A549 (cell line): ENCODE data around the gene NXPE4. TPM values are rescaled to one million over a fixed set of nuclear protein-coding genes. Genes with fewer than 3 reads are reported as not detected.

Experiments
- ATAC-seq, 2 experiments: fragments of 200-7000 bp in 1 of 2; fragments of >200 bp in 1 of 2; cut with Nextera tagmentation in 1 of 2; cut with Tn5 transposase in 1 of 2; 3 replicates each; pipeline versions ENCODE4 v1.8.0 to v1.9.1; 2018 to 2020; ENCODE audit warnings: mild to moderate bottlenecking in 1 of 2, moderate library complexity in 1 of 2
- CTCF ChIA-PET: fragments of 300-600 bp; sonication (Branson Sonifier 250); formaldehyde crosslinking; extraction: SDS; loops from one replicate; lab custom pipeline; 2021; ENCODE audit warnings: antibody characterized with exemption, inconsistent platforms; lab: Yijun Ruan, JAX
- POLR2A ChIA-PET: fragments of 350-600 bp; formaldehyde crosslinking; extraction: SDS; loops from one replicate; lab custom pipeline; 2021; ENCODE audit warnings: antibody characterized with exemption, inconsistent platforms; lab: Yijun Ruan, JAX
- DNase-seq, 2 experiments: peaks; one replicate each; pipeline versions ENCODE4 v3.0.0 to v3.0.0-alpha.2; 2011 to 2016; ENCODE audit warnings: low read depth in 1 of 2, low spot score in 1 of 2
- FAIRE-seq: peaks from 2 replicates; lab custom pipeline; 2011; peaks lifted over from hg19 to GRCh38; lab: Jason Lieb, UNC
- H3K27ac ChIP-seq, 2 experiments: fragments of >200 bp; sonication (Bioruptor Twin); formaldehyde crosslinking; 3 replicates each; pipeline ENCODE4 v1.5.1; 2016 to 2017
- H3K4me1 ChIP-seq: fragments of >200 bp; sonication (Bioruptor Twin); formaldehyde crosslinking; 3 replicates; pipeline ENCODE4 v1.6.1; 2016
- H3K4me2 ChIP-seq: fragments of >200 bp; sonication (Bioruptor Twin); formaldehyde crosslinking; 3 replicates; pipeline ENCODE4 v1.6.1; 2016
- H3K4me3 ChIP-seq: fragments of >200 bp; sonication (Bioruptor Twin); formaldehyde crosslinking; 3 replicates; pipeline ENCODE4 v1.5.1; 2016
- H3K9me3 ChIP-seq: fragments of >200 bp; sonication (Bioruptor Twin); formaldehyde crosslinking; 3 replicates; pipeline ENCODE4 v1.6.1; 2016
- EHF ChIP-seq: fragments of 250-450 bp; sonication (Bioruptor Pico); IDR thresholded peaks from 2 replicates; pipeline ENCODE4 v1.5.0; 2020; ENCODE audit warnings: mild to moderate bottlenecking
- FOSL2 ChIP-seq, 2 experiments: fragments of 450-650 bp in 1 of 2; fragments of >200 bp in 1 of 2; sonication (Bioruptor Twin) in 1 of 2; formaldehyde crosslinking; IDR thresholded peaks; 2 replicates each; pipeline versions ENCODE4 v1.5.0 to v1.6.1; 2016 to 2020; ENCODE audit warnings: mild to moderate bottlenecking in 1 of 2, moderate library complexity in 1 of 2
- HDAC2 ChIP-seq: fragments of 200-600 bp; sonication (generic); IDR thresholded peaks from 2 replicates; pipeline ENCODE4 v1.6.1; 2016
- HEYL ChIP-seq: fragments of 250-450 bp; sonication (Bioruptor Pico); IDR thresholded peaks from 2 replicates; pipeline ENCODE4 v1.8.0; 2021; ENCODE audit warnings: mild to moderate bottlenecking, moderate library complexity
- HOXA7 ChIP-seq: fragments of 250-450 bp; sonication (Bioruptor Pico); IDR thresholded peaks from 2 replicates; pipeline ENCODE4 v1.5.0; 2020; ENCODE audit warnings: mild to moderate bottlenecking, moderate library complexity
- HOXB5 ChIP-seq: fragments of 250-450 bp; sonication (Bioruptor Pico); IDR thresholded peaks from 2 replicates; pipeline ENCODE4 v1.5.0; 2020; ENCODE audit warnings: mild to moderate bottlenecking, moderate library complexity
- JUNB ChIP-seq: fragments of >200 bp; sonication (Bioruptor Twin); formaldehyde crosslinking; IDR thresholded peaks from 2 replicates; pipeline ENCODE4 v1.6.1; 2016
- NPAS2 ChIP-seq: fragments of 250-450 bp; sonication (Bioruptor Pico); IDR thresholded peaks from 2 replicates; pipeline ENCODE4 v1.8.0; 2022; ENCODE audit warnings: mild to moderate bottlenecking, moderate library complexity, borderline replicate concordance
- NR3C1 ChIP-seq: fragments of >200 bp; sonication (Bioruptor Twin); formaldehyde crosslinking; IDR thresholded peaks from 3 replicates; pipeline ENCODE4 v1.6.1; 2017
- POLR2A ChIP-seq: IDR thresholded peaks from 2 replicates; pipeline ENCODE4 v1.6.1; 2012; ENCODE audit warnings: mild to moderate bottlenecking, low read length
- RFX5 ChIP-seq: fragments of 450-650 bp; IDR thresholded peaks from 2 replicates; pipeline ENCODE4 v1.7.1; 2014; ENCODE audit warnings: antibody characterized with exemption, mild to moderate bottlenecking, moderate library complexity
- RNF2 ChIP-seq: fragments of 200-600 bp; sonication (generic); IDR thresholded peaks from 2 replicates; pipeline ENCODE4 v1.6.1; 2016; ENCODE audit warnings: low read depth, mild to moderate bottlenecking, antibody characterized with exemption, moderate library complexity, borderline replicate concordance
- SMC3 ChIP-seq: fragments of >200 bp; sonication (Bioruptor Twin); formaldehyde crosslinking; IDR thresholded peaks from 3 replicates; pipeline ENCODE4 v1.6.1; 2018; ENCODE audit warnings: inconsistent platforms
- ZC3H11A ChIP-seq: fragments of 450-650 bp; IDR thresholded peaks from 2 replicates; pipeline ENCODE4 v1.6.1; 2014; ENCODE audit warnings: antibody characterized with exemption, mild to moderate bottlenecking
- WGBS: methylation state at CpG from one replicate; pipeline ENCODE4 v1.1.6; 2017; ENCODE audit errors: missing lambda C conversion rate; 5-methylcytosine and 5-hydroxymethylcytosine counted together
- polyA plus RNA-seq, 4 experiments: library from polyadenylated mRNA; depleted of rRNA in 3 of 4; stranded (reverse); fragments of >200 nt; fragmentation: RNase III in 1 of 4; extraction: RNeasy Plus Mini Kit Qiagen cat#74134 plus additional on column Dnase treatment in 1 of 4; gene quantifications; 2 replicates in 3 of 4; 3 replicates in 1 of 4; pipeline ENCODE4 v1.2.3, GENCODE V29; 2011 to 2017
- TF ChIP-seq, protein P1 (sequence below): fragments of >200 bp; sonication (Bioruptor Twin); formaldehyde crosslinking; IDR thresholded peaks from 2 replicates; pipeline ENCODE4 v1.6.1; 2016
- TF ChIP-seq, protein P2 (sequence below): fragments of >200 bp; sonication (Bioruptor Twin); formaldehyde crosslinking; IDR thresholded peaks from 3 replicates; pipeline ENCODE4 v1.6.1; 2016
- TF ChIP-seq, protein P3 (sequence below): fragments of >200 bp; sonication (Bioruptor Twin); formaldehyde crosslinking; IDR thresholded peaks from 3 replicates; pipeline ENCODE4 v1.5.1; 2016
- TF ChIP-seq, protein P4 (sequence below): fragments of 250-450 bp; sonication (Bioruptor Pico); IDR thresholded peaks from 2 replicates; pipeline ENCODE4 v1.5.0; 2021; ENCODE audit warnings: mild to moderate bottlenecking, moderate library complexity, borderline replicate concordance
- TF ChIP-seq, protein P5 (sequence below): IDR thresholded peaks from 2 replicates; pipeline ENCODE4 v1.6.1; 2012
- TF ChIP-seq, protein P6 (sequence below): fragments of 250-450 bp; sonication (Bioruptor Pico); IDR thresholded peaks from 2 replicates; pipeline ENCODE4 v1.5.0; 2020; ENCODE audit warnings: low read depth, mild to moderate bottlenecking, moderate library complexity

The NXPE4 gene
- polyA plus RNA-seq, 2 of the 4 experiments (the other 2 are of a cell fraction): not detected

DNA sequence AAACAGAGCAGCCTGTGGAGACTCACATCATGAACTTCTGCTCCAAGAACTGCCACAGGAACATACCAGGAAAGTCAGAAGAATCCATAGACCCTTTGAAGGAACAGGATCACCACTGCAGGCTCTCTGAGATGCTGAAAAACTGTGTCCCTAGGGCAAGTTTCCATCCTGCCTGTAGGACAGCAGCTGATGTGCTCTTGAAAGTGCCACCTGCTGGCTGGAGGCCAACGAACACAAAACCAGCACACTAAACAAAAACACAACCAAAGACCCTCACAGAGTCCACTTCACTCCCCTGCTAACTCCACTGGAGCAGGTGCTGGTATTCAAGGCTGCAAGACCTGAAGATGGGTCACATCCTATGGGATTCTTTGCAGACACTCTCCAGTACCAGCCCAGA lies 23.9 kb downstream of the NXPE4 start:
- Histone ChIP-seq H3K4me2 (no peak overlapping the region), H3K4me1 (no peaks in the 10 kb centered on the region), H3K9me3 (no peaks in the 10 kb centered on the region), H3K27ac (no peak overlapping the region), H3K4me3 (no peak overlapping the region)
- DNase-seq (no peak), FAIRE-seq (no peak), ATAC-seq (no peak)
- WGBS: 0% methylated on average over 1 of the region's 1 CpG
- TF ChIP-seq JUNB (no peak), HOXA7 (no peak), EHF (CRISPR knock-in tag) (no peak)
- TF ChIP-seq, protein P1, sequence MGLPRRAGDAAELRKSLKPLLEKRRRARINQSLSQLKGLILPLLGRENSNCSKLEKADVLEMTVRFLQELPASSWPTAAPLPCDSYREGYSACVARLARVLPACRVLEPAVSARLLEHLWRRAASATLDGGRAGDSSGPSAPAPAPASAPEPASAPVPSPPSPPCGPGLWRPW: no peak
- CTCF ChIA-PET: no interaction called here
- POLR2A ChIA-PET: no interaction called here

DNA sequence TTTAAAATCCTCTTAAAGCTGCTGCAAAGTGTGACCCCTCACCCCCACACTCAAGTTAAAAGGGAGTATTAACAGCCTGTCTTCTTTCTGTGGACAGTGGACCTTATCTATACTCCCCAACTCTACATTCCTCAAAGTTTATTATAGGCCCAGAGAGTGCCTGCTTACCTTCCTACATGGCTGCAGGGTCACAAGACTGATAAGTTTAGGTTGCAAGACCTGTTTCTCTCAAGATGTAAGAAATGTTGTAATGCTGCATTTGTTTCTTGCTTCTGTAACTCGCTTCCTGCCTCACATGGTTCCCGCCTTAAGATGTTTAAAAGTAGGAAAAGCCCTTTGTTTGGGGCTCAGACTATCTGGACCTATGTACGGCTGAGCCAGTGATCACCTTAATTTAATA lies 25.8 kb downstream of the NXPE4 start:
- DNase-seq (no peak), ATAC-seq (no peak), FAIRE-seq (no peak)
- Histone ChIP-seq H3K4me3 (no peak overlapping the region), H3K27ac (no peak overlapping the region), H3K4me1 (no peaks in the 10 kb centered on the region), H3K4me2 (no peak overlapping the region), H3K9me3 (no peaks in the 10 kb centered on the region)
- CTCF ChIA-PET: no interaction called here
- 52% methylated on average over 3 of the region's 3 CpGs for WGBS
- POLR2A ChIA-PET: no interaction called here
- TF ChIP-seq, protein P2, sequence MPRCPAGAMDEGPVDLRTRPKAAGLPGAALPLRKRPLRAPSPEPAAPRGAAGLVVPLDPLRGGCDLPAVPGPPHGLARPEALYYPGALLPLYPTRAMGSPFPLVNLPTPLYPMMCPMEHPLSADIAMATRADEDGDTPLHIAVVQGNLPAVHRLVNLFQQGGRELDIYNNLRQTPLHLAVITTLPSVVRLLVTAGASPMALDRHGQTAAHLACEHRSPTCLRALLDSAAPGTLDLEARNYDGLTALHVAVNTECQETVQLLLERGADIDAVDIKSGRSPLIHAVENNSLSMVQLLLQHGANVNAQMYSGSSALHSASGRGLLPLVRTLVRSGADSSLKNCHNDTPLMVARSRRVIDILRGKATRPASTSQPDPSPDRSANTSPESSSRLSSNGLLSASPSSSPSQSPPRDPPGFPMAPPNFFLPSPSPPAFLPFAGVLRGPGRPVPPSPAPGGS: no peak
- TF ChIP-seq, protein P3, sequence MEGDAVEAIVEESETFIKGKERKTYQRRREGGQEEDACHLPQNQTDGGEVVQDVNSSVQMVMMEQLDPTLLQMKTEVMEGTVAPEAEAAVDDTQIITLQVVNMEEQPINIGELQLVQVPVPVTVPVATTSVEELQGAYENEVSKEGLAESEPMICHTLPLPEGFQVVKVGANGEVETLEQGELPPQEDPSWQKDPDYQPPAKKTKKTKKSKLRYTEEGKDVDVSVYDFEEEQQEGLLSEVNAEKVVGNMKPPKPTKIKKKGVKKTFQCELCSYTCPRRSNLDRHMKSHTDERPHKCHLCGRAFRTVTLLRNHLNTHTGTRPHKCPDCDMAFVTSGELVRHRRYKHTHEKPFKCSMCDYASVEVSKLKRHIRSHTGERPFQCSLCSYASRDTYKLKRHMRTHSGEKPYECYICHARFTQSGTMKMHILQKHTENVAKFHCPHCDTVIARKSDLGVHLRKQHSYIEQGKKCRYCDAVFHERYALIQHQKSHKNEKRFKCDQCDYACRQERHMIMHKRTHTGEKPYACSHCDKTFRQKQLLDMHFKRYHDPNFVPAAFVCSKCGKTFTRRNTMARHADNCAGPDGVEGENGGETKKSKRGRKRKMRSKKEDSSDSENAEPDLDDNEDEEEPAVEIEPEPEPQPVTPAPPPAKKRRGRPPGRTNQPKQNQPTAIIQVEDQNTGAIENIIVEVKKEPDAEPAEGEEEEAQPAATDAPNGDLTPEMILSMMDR: no peak
- no peak for TF ChIP-seq EHF (CRISPR knock-in tag)
- TF ChIP-seq RNF2: no peak
- no peak for TF ChIP-seq HDAC2
- no peak for TF ChIP-seq ZC3H11A
- TF ChIP-seq, protein P4, sequence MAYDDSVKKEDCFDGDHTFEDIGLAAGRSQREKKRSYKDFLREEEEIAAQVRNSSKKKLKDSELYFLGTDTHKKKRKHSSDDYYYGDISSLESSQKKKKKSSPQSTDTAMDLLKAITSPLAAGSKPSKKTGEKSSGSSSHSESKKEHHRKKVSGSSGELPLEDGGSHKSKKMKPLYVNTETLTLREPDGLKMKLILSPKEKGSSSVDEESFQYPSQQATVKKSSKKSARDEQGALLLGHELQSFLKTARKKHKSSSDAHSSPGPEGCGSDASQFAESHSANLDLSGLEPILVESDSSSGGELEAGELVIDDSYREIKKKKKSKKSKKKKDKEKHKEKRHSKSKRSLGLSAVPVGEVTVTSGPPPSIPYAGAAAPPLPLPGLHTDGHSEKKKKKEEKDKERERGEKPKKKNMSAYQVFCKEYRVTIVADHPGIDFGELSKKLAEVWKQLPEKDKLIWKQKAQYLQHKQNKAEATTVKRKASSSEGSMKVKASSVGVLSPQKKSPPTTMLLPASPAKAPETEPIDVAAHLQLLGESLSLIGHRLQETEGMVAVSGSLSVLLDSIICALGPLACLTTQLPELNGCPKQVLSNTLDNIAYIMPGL (CRISPR knock-in tag): no peak
- no peak for TF ChIP-seq HOXB5 (CRISPR knock-in tag)
- TF ChIP-seq NPAS2 (CRISPR knock-in tag): no peak
- TF ChIP-seq, protein P5, sequence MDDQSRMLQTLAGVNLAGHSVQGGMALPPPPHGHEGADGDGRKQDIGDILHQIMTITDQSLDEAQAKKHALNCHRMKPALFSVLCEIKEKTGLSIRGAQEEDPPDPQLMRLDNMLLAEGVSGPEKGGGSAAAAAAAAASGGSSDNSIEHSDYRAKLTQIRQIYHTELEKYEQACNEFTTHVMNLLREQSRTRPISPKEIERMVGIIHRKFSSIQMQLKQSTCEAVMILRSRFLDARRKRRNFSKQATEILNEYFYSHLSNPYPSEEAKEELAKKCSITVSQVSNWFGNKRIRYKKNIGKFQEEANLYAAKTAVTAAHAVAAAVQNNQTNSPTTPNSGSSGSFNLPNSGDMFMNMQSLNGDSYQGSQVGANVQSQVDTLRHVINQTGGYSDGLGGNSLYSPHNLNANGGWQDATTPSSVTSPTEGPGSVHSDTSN: no peak
- no peak for TF ChIP-seq RFX5
- TF ChIP-seq, protein P6, sequence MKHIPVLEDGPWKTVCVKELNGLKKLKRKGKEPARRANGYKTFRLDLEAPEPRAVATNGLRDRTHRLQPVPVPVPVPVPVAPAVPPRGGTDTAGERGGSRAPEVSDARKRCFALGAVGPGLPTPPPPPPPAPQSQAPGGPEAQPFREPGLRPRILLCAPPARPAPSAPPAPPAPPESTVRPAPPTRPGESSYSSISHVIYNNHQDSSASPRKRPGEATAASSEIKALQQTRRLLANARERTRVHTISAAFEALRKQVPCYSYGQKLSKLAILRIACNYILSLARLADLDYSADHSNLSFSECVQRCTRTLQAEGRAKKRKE: no peak
- TF ChIP-seq NR3C1: no peak
- TF ChIP-seq HEYL: no peak
- TF ChIP-seq HOXA7: no peak
- no peak for TF ChIP-seq POLR2A
- TF ChIP-seq FOSL2 (IDR thresholded peaks at IDR 0.05): no peak
- no peak for TF ChIP-seq FOSL2 (CRISPR knock-in tag; IDR thresholded peaks at IDR 0.05)
- TF ChIP-seq SMC3: no peak
